HG03139 (cell line): ENCODE results near the gene KNCN.

ENCODE experiments used
- ATAC-seq: cut with Tn5 transposase; IDR thresholded peaks from one replicate; pipeline ENCODE4 v1.9.1; 2021; ENCODE audit not compliant: unreplicated experiment

Gene KNCN

GRCh38 chr1:46506470-46507219 lies 44.8 kb downstream of the KNCN start:
- ATAC-seq = no peak

- ATAC-seq = no peak
Measured at GRCh38 chr1:46503421-46503820, 48.0 kb downstream of the KNCN start.

GRCh38 chr1:46501528-46501927 lies 49.9 kb downstream of the KNCN start:
- no peak for ATAC-seq

GRCh38 chr1:46497665-46498064 lies 53.8 kb downstream of the KNCN start:
- ATAC-seq = no peak

- no peak for ATAC-seq
Measured at GRCh38 chr1:46497020-46497419, 54.4 kb downstream of the KNCN start.

GRCh38 chr1:46496505-46496904 lies 54.9 kb downstream of the KNCN start:
- no peak for ATAC-seq

- ATAC-seq = no peak
Measured at GRCh38 chr1:46495778-46496177, 55.7 kb downstream of the KNCN start.
